ENCODE data around the gene BANP.
"Not testable (repeated sequence)": the region's sequence is repeated elsewhere in the genome, so short reads cannot be mapped to it uniquely, and the experiment has no call there.

GRCh38 chr16:88043208-88043910 is 92.1 kb downstream of the BANP start:
- not testable (repeated sequence) for TF ChIP-seq EZH2, CTCF, EZH2phosphoT487 (IDR thresholded peaks at IDR 0.05)

Data from neural progenitor cell (in vitro differentiated cells).